ENCODE measurements around the gene CCDC85C. TPM values are rescaled to one million over a fixed set of nuclear protein-coding genes. Genes with fewer than 3 reads are reported as not detected.

Gene CCDC85C
- total and polyA plus RNA-seq, 4 experiments from 2014 or later: 0.36 to 14.4 (median 7.9) TPM

DNA sequence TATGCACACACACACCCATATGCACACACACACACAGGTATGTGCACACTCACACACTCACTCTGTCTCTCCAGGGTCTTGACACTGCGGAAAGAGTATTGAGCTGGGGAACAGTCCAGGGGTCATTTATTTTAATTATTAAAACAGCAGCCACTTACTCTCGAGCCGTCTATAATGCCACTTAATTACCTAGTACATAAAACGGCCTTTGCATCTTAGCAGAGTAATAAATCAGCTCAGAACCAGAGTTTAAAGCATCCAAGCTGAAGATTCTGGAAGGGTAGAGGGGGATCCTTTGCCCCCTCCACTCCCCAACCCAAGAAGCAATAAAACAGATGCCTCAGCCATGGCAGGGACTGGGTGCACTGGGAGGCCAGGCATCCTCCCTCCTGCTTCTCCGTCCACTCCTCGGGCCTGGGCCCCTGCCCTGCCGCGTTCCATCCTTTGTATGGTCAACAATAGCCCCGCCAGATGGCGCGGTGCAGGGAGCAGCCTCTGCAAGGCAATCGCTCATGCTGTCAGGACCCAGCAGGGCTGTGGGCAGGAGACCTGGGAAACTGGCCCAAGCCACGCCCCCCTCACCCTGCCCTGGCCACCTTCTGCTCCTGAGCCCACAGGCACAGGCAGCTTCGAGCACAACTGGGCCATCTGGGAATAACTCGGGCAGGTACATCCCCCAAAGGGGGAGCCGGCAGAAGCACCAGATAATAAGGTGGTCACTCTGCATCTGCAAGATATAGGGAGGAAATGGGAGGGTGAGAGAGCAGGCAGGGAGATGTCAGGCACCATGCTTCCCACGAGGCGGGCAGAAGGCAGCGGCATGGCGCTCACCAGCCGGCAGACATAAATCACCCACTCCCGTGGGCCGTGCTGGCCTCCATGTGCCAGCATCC, 40.9 kb downstream of the CCDC85C start:
- intact Hi-C loops (cut with micrococcal nuclease): no loop called here
- Mint-ChIP-seq H3K27me3 (no peaks in the 10 kb centered on the region), H3K36me3 (peaks cover 0 to 10% of the 10 kb centered on the region in 2 donors), H3K4me3 (no peak overlapping the region), H3K9me3 (no peaks in the 10 kb centered on the region), H3K27ac (no peak overlapping the region), H3K4me1 (peaks cover 4 to 14% (median 10%) of the 10 kb centered on the region in 4 donors)
- no peaks in the 10 kb centered on the region for H3K4me1 ChIP-seq (ENCODE audit: insufficient read depth, low read length)
- CTCF ChIA-PET (ENCODE audit: partially characterized antibody): no interaction called here
- POLR2A ChIA-PET (ENCODE audit: partially characterized antibody): no interaction called here
- H3K9me3 ChIP-seq (ENCODE audit: control insufficient read depth in 1 of 2, low read length in 2 of 2): no peaks in the 10 kb centered on the region
- no peak for DNase-seq
- no peaks in the 10 kb centered on the region for H3K27me3 ChIP-seq (ENCODE audit: insufficient read depth, low read length)
- no peaks in the 10 kb centered on the region for H3K36me3 ChIP-seq (ENCODE audit: insufficient read depth, low read length)
- no peak overlapping the region for H3K27ac ChIP-seq (ENCODE audit: low read depth, low read length)
- H3K4me3 ChIP-seq (ENCODE audit: low read length in 2 of 2): no peak overlapping the region

DNA sequence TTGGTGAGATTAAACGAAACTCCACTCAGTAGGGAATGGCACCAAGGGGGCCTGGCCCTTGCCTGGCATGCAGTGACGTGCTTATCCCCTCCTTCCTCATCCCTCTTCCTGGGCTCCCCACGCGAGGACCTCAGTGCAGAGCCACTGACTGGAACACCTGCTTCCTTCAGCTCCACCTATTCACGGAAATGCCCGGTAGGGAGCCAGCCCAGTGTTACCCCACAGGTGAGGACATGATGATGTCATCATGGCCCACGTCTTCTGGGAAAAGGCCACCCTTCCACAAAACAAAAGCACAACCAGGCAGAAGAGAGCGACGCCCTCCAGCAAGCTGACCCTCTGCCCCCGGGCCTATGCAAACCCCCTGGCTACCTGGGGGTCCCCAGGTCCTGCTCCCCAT, 42.1 kb downstream of the CCDC85C start:
- ChIA-PET POLR2A (ENCODE audit: partially characterized antibody) (no interaction called here), CTCF (ENCODE audit: partially characterized antibody) (no interaction called here)
- Histone ChIP-seq H3K27ac (ENCODE audit: low read depth, low read length) (no peak overlapping the region), H3K4me1 (ENCODE audit: insufficient read depth, low read length) (no peaks in the 10 kb centered on the region), H3K36me3 (ENCODE audit: insufficient read depth, low read length) (no peaks in the 10 kb centered on the region), H3K9me3 (ENCODE audit: control insufficient read depth in 1 of 2, low read length in 2 of 2) (no peaks in the 10 kb centered on the region), H3K27me3 (ENCODE audit: insufficient read depth, low read length) (no peaks in the 10 kb centered on the region), H3K4me3 (ENCODE audit: low read length in 2 of 2) (no peak overlapping the region)
- intact Hi-C loops (cut with micrococcal nuclease): no loop called here
- Mint-ChIP-seq H3K4me1 (peaks cover 2 to 14% (median 7%) of the 10 kb centered on the region in 4 donors), H3K9me3 (no peaks in the 10 kb centered on the region), H3K36me3 (peaks cover 0 to 10% of the 10 kb centered on the region in 2 donors), H3K4me3 (no peak overlapping the region), H3K27ac (no peak overlapping the region), H3K27me3 (no peaks in the 10 kb centered on the region)
- no peak for DNase-seq

DNA sequence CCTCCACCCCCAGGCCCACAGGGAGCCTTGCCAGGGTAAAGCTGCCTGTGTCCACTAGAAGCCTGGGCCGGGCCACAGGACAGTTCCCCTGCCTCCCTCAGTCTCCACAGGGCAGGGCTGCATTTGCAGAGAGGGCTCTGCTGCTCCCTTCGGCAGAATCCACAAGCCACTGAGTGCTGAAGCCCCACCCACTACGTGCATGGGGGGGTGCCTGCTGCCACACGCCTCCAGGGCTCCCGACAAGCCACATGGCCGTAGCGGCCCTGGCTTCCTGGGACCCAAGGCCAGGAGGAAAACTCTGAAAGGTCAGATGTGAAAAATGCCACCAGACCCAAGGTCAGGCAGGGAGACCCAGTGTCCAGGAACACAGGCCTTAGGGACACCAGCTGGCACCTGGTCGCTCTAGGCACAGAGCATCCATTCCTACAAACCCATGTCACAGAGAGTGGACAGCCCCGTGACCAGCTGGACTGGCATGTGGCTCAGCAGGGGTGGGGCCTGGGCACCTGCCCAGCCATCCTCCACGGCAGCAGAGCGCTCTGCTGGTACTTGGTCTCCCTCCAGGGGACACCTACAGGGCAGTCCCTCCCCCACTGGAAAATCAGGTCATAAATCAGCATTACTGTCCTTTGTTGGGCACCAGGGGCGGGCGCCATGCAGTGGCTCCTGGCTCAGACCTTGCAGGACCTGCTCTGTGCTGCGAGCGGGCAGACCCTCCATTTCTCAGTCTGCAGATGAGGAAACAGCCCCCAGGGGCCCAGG, 42.9 kb downstream of the CCDC85C start:
- Mint-ChIP-seq H3K27ac (no peak overlapping the region), H3K36me3 (peaks cover 0 to 10% of the 10 kb centered on the region in 2 donors), H3K4me1 (peaks cover 2 to 14% (median 7%) of the 10 kb centered on the region in 4 donors), H3K4me3 (no peak overlapping the region), H3K9me3 (no peaks in the 10 kb centered on the region), H3K27me3 (no peaks in the 10 kb centered on the region)
- Histone ChIP-seq H3K4me1 (ENCODE audit: insufficient read depth, low read length) (no peaks in the 10 kb centered on the region), H3K36me3 (ENCODE audit: insufficient read depth, low read length) (no peaks in the 10 kb centered on the region), H3K4me3 (ENCODE audit: low read length in 2 of 2) (no peak overlapping the region), H3K9me3 (ENCODE audit: control insufficient read depth in 1 of 2, low read length in 2 of 2) (no peaks in the 10 kb centered on the region), H3K27ac (ENCODE audit: low read depth, low read length) (no peak overlapping the region), H3K27me3 (ENCODE audit: insufficient read depth, low read length) (no peaks in the 10 kb centered on the region)
- ChIA-PET CTCF (ENCODE audit: partially characterized antibody) (no interaction called here), POLR2A (ENCODE audit: partially characterized antibody) (no interaction called here)
- intact Hi-C loops (cut with micrococcal nuclease): no loop called here
- DNase-seq: no peak

DNA sequence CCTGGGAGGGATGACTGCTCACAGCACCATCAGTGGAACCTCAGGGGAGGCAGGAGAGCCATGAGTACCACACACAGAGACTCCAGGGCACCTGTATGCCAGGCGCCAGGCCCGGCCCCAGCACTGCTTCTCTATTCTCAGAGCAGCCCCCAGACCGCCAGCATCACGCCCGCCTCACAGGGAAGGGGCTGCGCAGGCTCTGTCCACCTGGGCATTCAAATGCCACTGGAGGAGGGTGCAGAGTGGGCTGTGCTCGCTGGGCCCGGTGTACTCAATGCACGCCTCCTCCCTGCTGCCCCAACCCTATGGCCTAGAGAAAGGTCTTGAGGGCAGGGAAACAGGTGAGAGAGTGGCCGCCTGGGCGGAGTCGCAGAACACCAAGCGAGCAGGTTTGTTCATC, 43.6 kb downstream of the CCDC85C start:
- Histone ChIP-seq H3K36me3 (ENCODE audit: insufficient read depth, low read length) (no peaks in the 10 kb centered on the region), H3K4me3 (ENCODE audit: low read length in 2 of 2) (no peak overlapping the region), H3K27ac (ENCODE audit: low read depth, low read length) (no peak overlapping the region), H3K27me3 (ENCODE audit: insufficient read depth, low read length) (no peaks in the 10 kb centered on the region), H3K4me1 (ENCODE audit: insufficient read depth, low read length) (no peaks in the 10 kb centered on the region), H3K9me3 (ENCODE audit: control insufficient read depth in 1 of 2, low read length in 2 of 2) (no peaks in the 10 kb centered on the region)
- H3K9me3 Mint-ChIP-seq: no peaks in the 10 kb centered on the region
- ChIA-PET POLR2A (ENCODE audit: partially characterized antibody) (no interaction called here), CTCF (ENCODE audit: partially characterized antibody) (no interaction called here)
- peaks cover 2 to 11% (median 7%) of the 10 kb centered on the region in 4 donors for H3K4me1 Mint-ChIP-seq
- no peak overlapping the region for H3K4me3 Mint-ChIP-seq
- no peaks in the 10 kb centered on the region for H3K27me3 Mint-ChIP-seq
- intact Hi-C loops (cut with micrococcal nuclease): no loop called here
- peaks cover 0 to 10% of the 10 kb centered on the region in 2 donors for H3K36me3 Mint-ChIP-seq
- H3K27ac Mint-ChIP-seq: no peak overlapping the region
- no peak for DNase-seq

DNA sequence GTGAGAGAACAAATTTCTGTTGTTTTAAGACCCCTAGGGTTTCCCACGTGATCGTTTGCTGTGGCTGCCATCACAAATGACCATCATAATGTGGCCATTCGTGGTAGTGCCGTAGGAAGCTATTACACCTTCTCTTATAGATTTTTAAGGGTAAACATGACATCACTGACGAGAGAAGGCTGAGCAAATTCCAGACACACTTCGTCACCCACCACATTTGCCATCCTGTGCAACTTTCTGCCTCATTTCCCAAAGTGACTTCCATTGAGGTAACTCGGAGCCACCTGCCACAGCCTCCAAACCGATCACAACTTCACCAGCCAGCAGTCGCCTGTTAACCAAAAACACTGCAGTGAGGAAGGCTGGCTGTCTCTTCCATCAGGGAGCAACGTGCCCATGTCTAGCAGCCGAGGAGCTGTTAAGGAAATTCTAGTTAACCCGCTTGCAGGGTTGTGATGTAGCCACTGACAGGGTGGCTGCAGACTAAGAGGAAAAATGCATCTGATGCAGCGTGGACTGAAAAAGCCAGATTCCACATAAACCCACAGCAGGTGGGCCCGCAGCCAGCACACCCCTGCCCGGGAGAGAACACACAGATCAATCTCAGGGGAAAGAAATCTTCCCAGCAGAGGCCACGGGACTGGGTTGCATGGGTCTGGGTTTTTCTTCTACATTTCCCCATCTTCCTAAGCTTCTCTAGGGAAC, 44.6 kb downstream of the CCDC85C start:
- ChIA-PET POLR2A (ENCODE audit: partially characterized antibody) (no interaction called here), CTCF (ENCODE audit: partially characterized antibody) (no interaction called here)
- Mint-ChIP-seq H3K27ac (no peak overlapping the region), H3K27me3 (no peaks in the 10 kb centered on the region), H3K9me3 (no peaks in the 10 kb centered on the region), H3K4me3 (no peak overlapping the region), H3K36me3 (peaks cover 0 to 10% of the 10 kb centered on the region in 2 donors), H3K4me1 (peaks cover 2 to 8% (median 6%) of the 10 kb centered on the region in 4 donors)
- no peak for DNase-seq
- Histone ChIP-seq H3K4me1 (ENCODE audit: insufficient read depth, low read length) (no peaks in the 10 kb centered on the region), H3K9me3 (ENCODE audit: control insufficient read depth in 1 of 2, low read length in 2 of 2) (no peaks in the 10 kb centered on the region), H3K27ac (ENCODE audit: low read depth, low read length) (no peak overlapping the region), H3K36me3 (ENCODE audit: insufficient read depth, low read length) (no peaks in the 10 kb centered on the region), H3K4me3 (ENCODE audit: low read length in 2 of 2) (no peak overlapping the region), H3K27me3 (ENCODE audit: insufficient read depth, low read length) (no peaks in the 10 kb centered on the region)
- intact Hi-C loops (cut with micrococcal nuclease): no loop called here

DNA sequence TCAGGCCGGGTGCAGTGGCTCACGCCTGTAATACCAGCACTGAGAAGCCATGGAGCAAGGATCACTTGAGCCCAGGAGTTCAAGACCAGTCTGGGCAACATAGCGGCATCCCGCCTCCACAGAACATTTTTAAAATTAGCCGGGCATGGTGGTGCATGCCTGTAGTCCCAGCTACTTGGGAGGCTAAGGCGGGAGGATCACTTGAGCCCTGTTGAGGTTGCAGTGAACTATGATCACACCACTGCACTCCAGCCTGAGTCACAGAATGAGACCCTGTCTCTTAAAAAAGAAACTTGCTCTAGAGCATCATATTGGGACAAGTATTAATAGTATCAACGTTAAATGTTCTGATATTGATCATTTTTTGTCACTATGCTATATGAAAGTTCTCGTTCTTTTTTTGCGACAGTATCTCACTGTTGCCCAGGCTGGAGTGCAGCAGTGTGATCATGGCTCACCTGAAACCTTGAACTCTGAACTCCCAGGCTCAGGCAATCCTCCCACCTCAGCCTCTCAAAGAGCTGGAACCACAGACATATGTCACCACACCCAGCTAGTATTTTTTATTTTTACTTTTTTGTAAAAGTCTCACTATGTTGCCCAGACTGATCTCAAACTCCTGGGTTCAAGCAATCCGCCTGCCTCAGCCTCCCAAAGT, 47.7 kb downstream of the CCDC85C start:
- DNase-seq: no peak
- Mint-ChIP-seq H3K4me1 (peaks cover 0 to 5% (median under 1%) of the 10 kb centered on the region in 4 donors), H3K27ac (no peak overlapping the region), H3K4me3 (no peak overlapping the region), H3K27me3 (peaks cover 0 to under 1% of the 10 kb centered on the region in 2 donors), H3K9me3 (no peaks in the 10 kb centered on the region), H3K36me3 (peaks cover 0 to 10% of the 10 kb centered on the region in 2 donors)
- no peaks in the 10 kb centered on the region for H3K36me3 ChIP-seq (ENCODE audit: insufficient read depth, low read length)
- no peak overlapping the region for H3K27ac ChIP-seq (ENCODE audit: low read depth, low read length)
- H3K4me1 ChIP-seq (ENCODE audit: insufficient read depth, low read length): no peaks in the 10 kb centered on the region
- intact Hi-C loops (cut with micrococcal nuclease): no loop called here
- ChIA-PET CTCF (ENCODE audit: partially characterized antibody) (interaction anchor here (0.7 kb wide), 1 partner anchor 218 kb away, joined by 3 read pairs; no protein-coding TSS in a partner anchor), POLR2A (ENCODE audit: partially characterized antibody) (no interaction called here)
- no peaks in the 10 kb centered on the region for H3K9me3 ChIP-seq (ENCODE audit: control insufficient read depth in 1 of 2, low read length in 2 of 2)
- no peak overlapping the region for H3K4me3 ChIP-seq (ENCODE audit: low read length in 2 of 2)
- H3K27me3 ChIP-seq (ENCODE audit: insufficient read depth, low read length): no peaks in the 10 kb centered on the region
